HG03575 (cell line): Measurements from ENCODE around the gene ABITRAM.
"Not testable (repeated sequence)": the region's sequence is repeated elsewhere in the genome, so short reads cannot be mapped to it uniquely, and the experiment has no call there.

ENCODE experiments used
- ATAC-seq: cut with Tn5 transposase; IDR thresholded peaks from one replicate; pipeline ENCODE4 v1.9.1; 2021; ENCODE audit not compliant: unreplicated experiment, insufficient number of reproducible peaks, low FRiP score; ENCODE audit errors: extremely low read depth

The ABITRAM gene

GRCh38 chr9:108934323-108934893 is at the start of gene ABITRAM:
TSS of gene ABITRAM (plus strand) at chr9:108934400. CDS start at chr9:108934487, 87 bp downstream.
- no peak for ATAC-seq

GRCh38 chr9:108884701-108885100 is 49.5 kb upstream of the ABITRAM start:
- no peak for ATAC-seq

GRCh38 chr9:108885643-108886348 is 48.4 kb upstream of the ABITRAM start:
- peak; percentile 97 for ATAC-seq

- ATAC-seq = not testable (repeated sequence)
Measured at GRCh38 chr9:108886594-108887271, 47.5 kb upstream of the ABITRAM start.

- ATAC-seq = no peak
Measured at GRCh38 chr9:108889649-108890067, 44.5 kb upstream of the ABITRAM start.

- no peak for ATAC-seq
Measured at GRCh38 chr9:108894225-108894997, 39.8 kb upstream of the ABITRAM start.

GRCh38 chr9:108897324-108898096 is 36.7 kb upstream of the ABITRAM start:
- ATAC-seq = no peak

GRCh38 chr9:108899023-108899695 is 35.0 kb upstream of the ABITRAM start:
- not testable (repeated sequence) for ATAC-seq

GRCh38 chr9:108900176-108900575 is 34.0 kb upstream of the ABITRAM start:
- no peak for ATAC-seq

GRCh38 chr9:108903420-108904103 is 30.6 kb upstream of the ABITRAM start:
- ATAC-seq = no peak

GRCh38 chr9:108904161-108904560 is 30.0 kb upstream of the ABITRAM start:
- ATAC-seq = no peak

- ATAC-seq = no peak
Measured at GRCh38 chr9:108905494-108905893, 28.7 kb upstream of the ABITRAM start.

- ATAC-seq = no peak
Measured at GRCh38 chr9:108910402-108910801, 23.8 kb upstream of the ABITRAM start.

GRCh38 chr9:108910914-108911313 is 23.3 kb upstream of the ABITRAM start:
- ATAC-seq = no peak

GRCh38 chr9:108911820-108912219 is 22.4 kb upstream of the ABITRAM start:
- ATAC-seq = no peak

GRCh38 chr9:108913391-108913790 is 20.8 kb upstream of the ABITRAM start:
- ATAC-seq = no peak

GRCh38 chr9:108919517-108919916 is 14.7 kb upstream of the ABITRAM start:
- no peak for ATAC-seq

GRCh38 chr9:108920401-108920800 is 13.8 kb upstream of the ABITRAM start:
- ATAC-seq = not testable (repeated sequence)
